Pancreas (tissue), 10 donors: ENCODE data around the gene LRP1B. TPM values are rescaled to one million over a fixed set of nuclear protein-coding genes. Genes with fewer than 3 reads are reported as not detected.

ENCODE experiments used
- ATAC-seq, 4 donors: fragments of 200-7000 bp; cut with Tn5 transposase; one replicate each; pipeline versions ENCODE4 v1.8.0 to v1.9.1; 2020; ENCODE audit warnings: mild to moderate bottlenecking in 4 of 4, moderate library complexity in 4 of 4
- DNase-seq, 6 donors: peaks; one replicate each; pipeline ENCODE4 v3.0.0-alpha.2; 2020
- FAIRE-seq: peaks from 2 replicates; lab custom pipeline; 2012; peaks lifted over from hg19 to GRCh38; lab: Jason Lieb, UNC
- H3K27ac ChIP-seq, 4 donors: fragments of 200-600 bp; sonication (generic); 1 replicate in 3 of 4; 2 replicates in 1 of 4; pipeline versions ENCODE4 v1.5.0 to v1.8.0; 2020
- H3K27me3 ChIP-seq, 4 donors: fragments of 200-600 bp; one replicate each; pipeline ENCODE4 v1.8.0; 2021
- H3K36me3 ChIP-seq, 3 donors: fragments of 200-600 bp; sonication (generic) in 1 of 3; one replicate each; pipeline versions ENCODE4 v1.5.0 to v1.8.0; 2020 to 2021
- H3K4me1 ChIP-seq, 3 donors: fragments of 200-600 bp; one replicate each; pipeline ENCODE4 v1.8.0; 2021
- H3K4me3 ChIP-seq, 4 donors: fragments of 200-600 bp; sonication (generic) in 2 of 4; one replicate each; pipeline versions ENCODE4 v1.5.0 to v1.8.0; 2020 to 2021
- H3K9me3 ChIP-seq, 4 donors: fragments of 200-600 bp; one replicate each; pipeline ENCODE4 v1.8.0; 2021
- CTCF ChIP-seq, 4 donors: fragments of 200-600 bp; sonication (generic) in 3 of 4; IDR thresholded peaks; one replicate each; pipeline versions ENCODE4 v1.5.0 to v1.8.0; 2021; ENCODE audit warnings: antibody characterized with exemption in 4 of 4
- WGBS, 2 donors: extraction: QIAGEN DNeasy Blood & Tissue Kit; methylation state at CpG; one replicate each; pipeline ENCODE4 v1.1.7; 2013; 5-methylcytosine and 5-hydroxymethylcytosine counted together
- intact Hi-C, 3 donors: fragments of 100-400 bp; cut with DNase I; formaldehyde crosslinking; loops; one replicate each; pipeline versions ENCODE4 v1.11.1 to v1.14.2; 2022
- polyA plus RNA-seq, 2 donors: library from polyadenylated mRNA; stranded (reverse); fragments of 200-250 nt; gene quantifications; one replicate each; pipeline ENCODE4 v1.2.3, GENCODE V29; 2013
- total RNA-seq, 6 donors: library from RNA; stranded (reverse); fragmentation: NEBNext Ultra II Directional in 4 of 6; extraction: Animal tissue kit (Norgen Biotek cat#: 25700) in 4 of 6; gene quantifications; one replicate each; pipeline versions ENCODE4 v1.2.1 to v1.2.4, GENCODE V29; 2021 to 2023
- donor health status: healthy with polysubstance abuse.
- donor health status: DM: no; HTN: no; CAD: no; lungs with moderate emphysema.
- donor health status: DM: no; HTN: no; CAD: no.
- donor health status: control.
- donor health status: control.
- donor health status: Bipolar disorder and iron deficiency.
- donor health status: DM: yes; HTN: yes; CAD: no.
- donor health status: DM: no; HTN: no; CAD: no.
- donor health status: DM: no; HTN: no; CAD: no.
- donor health status: DM: yes; HTN: yes; CAD: no.

Gene LRP1B
- total and polyA plus RNA-seq, 8 donors = 0.06 to 0.55 (median 0.25) TPM

- no peak for TF ChIP-seq CTCF (IDR thresholded peaks at IDR 0.05)
- no peak for DNase-seq
- intact Hi-C loops = no loop called here
- Histone ChIP-seq H3K4me1 (no peaks in the 10 kb centered on the region), H3K4me3 (no peak overlapping the region), H3K27me3 (no peaks in the 10 kb centered on the region), H3K9me3 (no peaks in the 10 kb centered on the region), H3K36me3 (no peaks in the 10 kb centered on the region), H3K27ac (no peak overlapping the region)
- no peak for ATAC-seq
- FAIRE-seq = no peak
These were observed 1260.9 kb downstream of the LRP1B start for GRCh38 chr2:140869925-140870324.

GRCh38 chr2:140869107-140869506, 1261.7 kb downstream of the LRP1B start:
- DNase-seq (no peak), FAIRE-seq (no peak), ATAC-seq (no peak)
- H3K36me3 ChIP-seq = no peaks in the 10 kb centered on the region
- 90 to 93% methylated on average over 3 of the region's 3 CpGs for WGBS, 2 donors
- intact Hi-C loops = no loop called here
- no peaks in the 10 kb centered on the region for H3K9me3 ChIP-seq
- no peak overlapping the region for H3K4me3 ChIP-seq
- no peaks in the 10 kb centered on the region for H3K27me3 ChIP-seq
- no peak for TF ChIP-seq CTCF (IDR thresholded peaks at IDR 0.05)
- H3K4me1 ChIP-seq = no peaks in the 10 kb centered on the region
- H3K27ac ChIP-seq = no peak overlapping the region

GRCh38 chr2:140865837-140866236, 1265.0 kb downstream of the LRP1B start:
- no peak for TF ChIP-seq CTCF (IDR thresholded peaks at IDR 0.05)
- DNase-seq (no peak), ATAC-seq (no peak), FAIRE-seq (no peak)
- H3K9me3 ChIP-seq = no peaks in the 10 kb centered on the region
- H3K36me3 ChIP-seq = no peaks in the 10 kb centered on the region
- 69 to 74% methylated on average over 3 of the region's 3 CpGs for WGBS, 2 donors
- H3K4me3 ChIP-seq = no peak overlapping the region
- no peaks in the 10 kb centered on the region for H3K27me3 ChIP-seq
- intact Hi-C loops = no loop called here
- H3K4me1 ChIP-seq = no peaks in the 10 kb centered on the region
- no peak overlapping the region for H3K27ac ChIP-seq

- intact Hi-C loops = no loop called here
- Histone ChIP-seq H3K9me3 (no peaks in the 10 kb centered on the region), H3K27ac (no peak overlapping the region), H3K27me3 (no peaks in the 10 kb centered on the region), H3K4me1 (no peaks in the 10 kb centered on the region), H3K4me3 (no peak overlapping the region), H3K36me3 (no peaks in the 10 kb centered on the region)
- peak; percentile 56 to 81 (median 71) for ATAC-seq
- no peak for DNase-seq
- FAIRE-seq = no peak
- TF ChIP-seq CTCF (IDR thresholded peaks at IDR 0.05) = peak in 3 of 4 donors; percentile 22 to 42 (median 36)
- WGBS, 2 donors = 49 to 51% methylated on average over 2 of the region's 2 CpGs
These were observed 1267.1 kb downstream of the LRP1B start for GRCh38 chr2:140863713-140864112.

GRCh38 chr2:140862181-140862580, 1268.6 kb downstream of the LRP1B start:
- H3K27me3 ChIP-seq = no peaks in the 10 kb centered on the region
- no peak for TF ChIP-seq CTCF (IDR thresholded peaks at IDR 0.05)
- intact Hi-C loops = no loop called here
- H3K4me1 ChIP-seq = no peaks in the 10 kb centered on the region
- no peak overlapping the region for H3K27ac ChIP-seq
- FAIRE-seq = no peak
- 64 to 70% methylated on average over 2 of the region's 2 CpGs for WGBS, 2 donors
- H3K9me3 ChIP-seq = no peaks in the 10 kb centered on the region
- no peak for DNase-seq
- H3K4me3 ChIP-seq = no peak overlapping the region
- ATAC-seq = no peak
- H3K36me3 ChIP-seq = no peaks in the 10 kb centered on the region
